HG03460 (cell line): Measurements from ENCODE around the gene MYO1H.
"Not testable (repeated sequence)": the region's sequence is repeated elsewhere in the genome, so short reads cannot be mapped to it uniquely, and the experiment has no call there.

ENCODE experiments used
- ATAC-seq: cut with Tn5 transposase; IDR thresholded peaks from one replicate; pipeline ENCODE4 v1.9.1; 2021; ENCODE audit not compliant: unreplicated experiment

The MYO1H gene, protein sequence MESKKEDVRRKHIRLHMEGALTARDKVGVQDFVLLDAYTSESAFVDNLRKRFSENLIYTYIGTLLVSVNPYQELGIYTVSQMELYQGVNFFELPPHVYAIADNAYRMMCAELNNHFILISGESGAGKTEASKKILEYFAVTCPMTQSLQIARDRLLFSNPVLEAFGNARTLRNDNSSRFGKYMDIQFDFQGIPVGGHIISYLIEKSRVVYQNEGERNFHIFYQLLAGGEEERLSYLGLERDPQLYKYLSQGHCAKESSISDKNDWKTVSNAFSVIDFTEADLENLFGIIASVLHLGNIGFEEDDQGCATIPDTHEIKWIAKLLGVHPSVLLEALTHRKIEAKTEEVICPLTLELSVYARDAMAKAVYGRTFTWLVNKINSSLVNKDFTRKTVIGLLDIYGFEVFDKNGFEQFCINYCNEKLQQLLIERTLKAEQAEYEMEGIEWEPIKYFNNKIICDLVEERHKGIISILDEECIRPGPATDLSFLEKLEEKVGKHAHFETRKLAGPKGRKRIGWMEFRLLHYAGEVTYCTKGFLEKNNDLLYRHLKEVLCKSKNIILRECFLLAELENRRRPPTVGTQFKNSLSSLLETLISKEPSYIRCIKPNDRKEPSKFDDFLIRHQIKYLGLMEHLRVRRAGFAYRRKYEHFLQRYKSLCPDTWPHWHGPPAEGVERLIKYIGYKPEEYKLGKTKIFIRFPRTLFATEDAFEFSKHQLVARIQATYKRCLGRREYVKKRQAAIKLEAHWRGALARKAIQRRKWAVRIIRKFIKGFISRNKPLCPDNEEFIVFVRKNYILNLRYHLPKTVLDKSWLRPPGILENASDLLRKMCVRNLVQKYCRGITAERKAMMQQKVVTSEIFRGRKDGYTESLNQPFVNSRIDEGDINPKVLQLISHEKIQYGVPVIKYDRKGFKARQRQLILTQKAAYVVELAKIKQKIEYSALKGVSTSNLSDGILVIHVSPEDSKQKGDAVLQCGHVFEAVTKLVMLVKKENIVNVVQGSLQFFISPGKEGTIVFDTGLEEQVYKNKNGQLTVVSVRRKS

DNA sequence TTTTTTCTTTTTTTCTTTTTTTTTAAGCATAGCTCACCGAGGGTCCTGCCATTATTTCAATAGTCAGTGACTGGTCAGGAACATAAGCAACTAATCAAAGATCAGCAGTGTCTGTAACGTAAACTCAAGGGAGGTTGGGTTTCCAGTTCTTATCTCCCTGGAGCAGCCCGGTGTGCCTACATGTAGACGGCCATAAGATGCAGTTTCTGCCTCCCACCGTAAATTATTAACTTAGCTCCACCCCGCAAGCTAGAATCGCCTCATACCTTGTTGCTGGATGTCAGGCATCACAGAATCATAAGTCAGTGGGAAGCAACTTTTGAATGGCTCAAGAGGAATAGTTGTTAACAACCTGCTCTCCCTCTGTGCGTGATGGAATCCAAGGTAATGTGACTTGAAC, at the start of gene MYO1H:
TSS of gene MYO1H (plus strand) at position 312 of the 400 bp plus-strand sequence. CDS start at position 373, 61 bp downstream.
- no peak for ATAC-seq

DNA sequence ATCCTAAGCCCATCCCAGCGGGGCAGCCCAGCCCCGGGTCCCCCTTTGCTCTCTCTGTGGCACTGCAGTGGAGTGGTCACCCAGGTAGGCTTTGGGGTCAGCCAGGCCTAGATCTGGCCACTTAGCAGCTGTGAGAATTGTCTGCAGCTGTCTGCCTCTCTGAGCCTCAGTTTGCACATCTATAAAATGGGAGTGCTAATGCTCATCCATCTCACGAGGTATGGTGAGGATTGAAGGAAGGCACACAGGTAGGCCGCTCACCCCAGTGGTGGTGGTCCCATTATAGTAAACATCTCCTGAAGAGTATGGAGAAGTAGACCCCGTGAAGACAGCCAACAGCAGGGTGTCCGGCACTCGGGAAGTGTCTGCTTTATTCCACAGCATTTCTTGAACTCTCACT, 47.9 kb upstream of the MYO1H start:
- ATAC-seq, result no peak

DNA sequence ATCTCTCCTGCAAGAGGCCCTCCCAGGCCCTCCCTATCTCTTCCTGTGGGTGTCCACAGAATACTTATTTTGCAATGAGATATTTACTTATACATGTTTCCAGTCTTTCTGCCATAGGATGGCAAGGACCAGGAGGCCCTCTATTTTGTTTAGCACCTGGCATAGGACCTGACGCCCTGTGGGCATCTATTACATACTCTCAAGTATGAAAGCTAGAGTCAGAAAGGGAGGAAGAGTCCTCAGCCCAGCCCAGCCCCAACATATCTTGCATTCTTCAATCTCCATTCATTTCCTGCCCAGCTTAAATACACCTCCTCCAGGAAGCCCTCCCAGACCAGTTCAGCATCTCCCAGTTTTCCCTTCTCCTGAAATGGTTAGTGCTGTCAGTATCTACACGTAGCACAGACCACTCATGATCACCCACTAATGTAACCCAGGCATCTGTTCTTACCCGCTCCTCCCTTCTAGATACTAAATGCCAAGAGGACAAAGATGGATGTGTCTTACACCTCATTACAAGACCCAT, 46.0 kb upstream of the MYO1H start:
- ATAC-seq, result no peak

DNA sequence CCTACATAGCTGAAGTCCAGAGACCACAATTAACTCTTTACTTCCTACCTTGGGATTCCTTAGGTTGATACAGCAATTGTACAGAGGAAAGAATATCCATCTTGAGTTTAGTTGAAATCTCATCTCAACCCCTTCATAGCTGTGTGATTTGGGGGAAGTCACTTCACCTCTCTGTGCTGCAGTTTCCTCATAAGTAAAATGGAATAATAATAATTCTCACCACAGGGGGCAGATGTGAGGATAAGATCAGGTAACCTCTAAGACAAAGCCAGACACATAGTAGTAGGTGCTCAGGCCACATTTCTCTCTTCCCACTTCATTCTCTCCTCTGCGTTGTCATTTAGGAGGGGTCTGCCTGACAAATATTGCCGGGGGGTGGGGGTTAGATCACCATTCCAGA, 45.3 kb upstream of the MYO1H start:
- no peak for ATAC-seq

DNA sequence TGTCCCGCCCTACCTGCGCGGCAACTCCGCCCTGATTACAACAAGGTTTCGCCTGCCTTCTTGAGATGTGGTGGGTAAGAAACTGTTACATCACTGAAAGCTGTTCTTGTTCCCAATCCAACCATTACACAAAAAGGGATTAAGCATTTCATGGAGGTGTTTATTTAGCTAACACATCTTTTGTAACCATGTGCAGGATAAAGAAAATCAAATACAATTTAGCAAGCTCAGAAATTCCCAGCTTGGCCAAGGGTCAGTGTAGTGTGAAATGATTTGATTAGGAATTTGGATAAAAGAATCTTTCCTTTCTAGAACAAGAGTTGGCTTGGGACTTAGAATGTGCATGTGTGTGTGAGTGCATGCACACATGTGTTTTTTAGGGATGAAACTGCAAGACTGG, 44.9 kb upstream of the MYO1H start:
- no peak for ATAC-seq

DNA sequence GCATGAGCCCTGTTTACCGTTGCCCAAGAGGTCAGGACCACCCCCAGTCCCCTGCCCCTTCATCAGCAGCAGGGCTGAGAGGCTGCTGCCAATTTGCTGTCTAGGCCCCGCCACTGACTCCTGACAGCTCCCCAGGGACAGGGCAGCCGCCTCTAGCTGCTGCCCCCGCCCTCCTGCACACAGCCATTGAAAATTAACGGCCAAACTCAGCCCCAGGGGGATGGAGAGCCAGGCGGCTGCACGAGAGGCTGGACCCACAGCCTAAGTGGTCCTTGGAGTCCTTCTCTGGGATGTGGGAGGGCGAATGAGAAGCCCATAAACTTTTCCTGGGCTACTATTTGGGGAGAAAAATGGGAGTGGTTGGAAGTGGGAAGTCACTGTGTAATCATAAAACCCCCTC, 43.2 kb upstream of the MYO1H start:
- no peak for ATAC-seq

DNA sequence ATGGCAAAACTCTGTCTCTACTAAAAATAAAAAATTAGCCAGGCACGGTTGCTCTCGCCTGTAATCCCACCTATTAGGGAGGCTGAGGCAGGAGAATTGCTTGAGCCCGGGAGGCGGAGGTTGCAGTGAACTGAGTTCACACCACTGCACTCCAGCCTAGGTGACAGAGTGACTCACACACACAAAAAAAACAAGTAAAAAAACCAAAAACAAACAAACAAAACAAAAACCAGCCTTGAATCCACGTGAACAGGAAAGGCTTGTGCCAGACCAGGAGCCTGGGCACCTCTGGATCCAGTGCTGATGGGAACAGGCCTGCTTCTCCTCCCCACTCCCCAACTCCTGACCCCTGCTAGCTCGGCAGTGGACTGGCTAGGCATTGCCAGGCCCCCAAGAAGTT, 42.2 kb upstream of the MYO1H start:
- no peak for ATAC-seq

DNA sequence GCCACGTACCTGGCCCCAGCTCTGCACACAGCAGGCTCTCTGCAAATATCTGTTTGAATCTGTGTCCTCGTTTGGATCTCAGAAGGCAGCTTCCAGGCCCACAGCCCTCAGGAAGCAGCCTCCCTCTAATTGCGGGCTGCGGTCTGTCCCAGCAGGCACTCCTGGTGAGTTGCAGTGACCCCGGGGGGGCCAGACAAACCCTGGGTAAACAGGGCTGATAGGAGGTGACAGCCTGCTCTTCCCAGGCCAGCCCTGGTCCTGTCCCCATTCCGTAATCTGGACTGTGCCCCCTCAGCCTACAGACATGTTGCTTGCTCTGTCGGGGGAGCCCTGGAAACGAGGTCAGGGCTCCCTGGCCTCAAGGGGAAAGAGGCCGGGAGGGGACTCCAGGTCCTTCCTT, 40.6 kb upstream of the MYO1H start:
- no peak for ATAC-seq

DNA sequence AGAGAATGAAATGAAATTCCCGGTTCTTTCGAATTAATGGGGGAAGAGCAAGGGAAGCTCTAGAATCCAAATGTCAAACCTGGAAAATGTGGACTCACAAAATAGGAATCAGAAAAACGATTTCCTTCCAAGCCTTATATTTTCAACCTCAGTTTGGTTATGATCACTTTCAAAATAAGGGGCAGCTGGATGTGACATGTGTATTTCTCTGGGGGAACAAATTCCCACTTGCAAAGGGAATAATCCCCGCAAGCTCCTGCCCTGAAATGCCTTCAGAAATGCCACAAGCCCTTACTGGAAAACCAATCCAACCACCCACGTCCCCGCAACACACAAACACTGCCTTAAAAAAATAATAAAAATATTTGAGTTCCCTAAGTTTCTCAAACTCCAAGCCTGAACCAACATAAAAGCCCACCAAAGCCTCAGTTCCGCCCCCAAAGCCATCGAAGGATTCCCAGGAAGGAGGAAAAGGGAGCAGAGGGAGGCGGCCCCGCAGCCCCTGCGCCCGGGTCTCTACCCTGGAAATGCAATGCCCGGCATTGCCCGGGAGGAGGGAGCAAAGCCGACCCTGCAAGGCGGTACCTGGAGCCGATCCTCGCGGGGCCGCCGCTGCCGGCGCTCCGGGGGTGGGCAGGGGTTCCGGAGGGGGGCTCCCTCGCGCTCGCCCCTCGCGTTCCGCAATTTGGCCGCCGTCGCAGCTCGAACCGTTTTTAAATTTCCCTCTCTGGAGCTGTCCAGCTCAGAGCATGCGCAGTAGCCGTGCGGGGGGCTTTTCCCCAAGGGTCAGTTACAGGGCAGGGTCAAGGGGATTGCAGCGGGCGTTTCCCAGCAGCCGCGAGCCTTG, 38.9 kb upstream of the MYO1H start, which contains the start of gene FOXN4:
TSS of gene FOXN4 (minus strand) at position 751 of the 847 bp plus-strand sequence. CDS start 963 bp downstream, outside the sequence.
- ATAC-seq, result no peak

DNA sequence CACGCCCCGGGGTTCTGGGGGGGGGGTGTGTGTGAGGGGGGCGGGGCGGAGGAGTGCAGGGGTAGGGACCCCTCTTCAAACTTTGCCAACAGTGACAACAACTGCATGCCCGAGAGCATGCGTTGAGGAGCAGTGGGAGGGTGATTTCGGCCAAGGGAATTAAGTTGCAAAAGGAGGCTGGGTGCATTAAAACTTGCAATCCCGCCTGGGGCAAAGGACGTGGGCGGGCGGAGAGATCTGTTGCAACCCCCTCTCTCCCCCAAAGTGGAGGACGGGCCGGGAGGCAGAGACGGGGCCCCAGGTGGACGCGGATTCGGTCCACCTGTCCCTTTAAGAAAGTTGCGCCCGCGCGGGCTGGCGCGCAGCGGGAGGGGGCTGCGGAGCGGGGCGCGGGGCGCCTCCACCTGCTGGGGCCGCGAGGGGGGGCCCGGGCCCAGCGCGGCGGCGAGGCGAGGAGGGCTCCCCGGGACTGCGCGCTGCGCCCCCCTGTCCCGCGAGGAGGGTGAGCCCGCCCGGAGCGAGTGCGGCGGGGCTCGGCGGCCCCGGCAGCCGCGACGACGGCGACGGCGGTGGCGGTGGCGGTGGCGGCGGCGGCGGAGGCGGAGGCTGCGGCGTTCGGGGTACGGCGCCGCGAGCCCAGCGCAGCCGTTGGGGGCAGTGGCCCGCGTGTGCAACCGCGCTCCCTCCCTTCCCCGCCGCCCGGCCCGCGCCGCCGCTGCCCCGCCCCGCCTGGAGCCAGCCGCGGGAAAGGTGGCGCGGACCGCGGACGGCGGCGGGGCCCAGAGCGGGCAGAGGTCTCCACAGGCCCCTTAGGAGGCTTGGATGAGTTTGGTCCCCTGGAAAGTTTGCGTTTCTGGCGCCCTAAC, 38.1 kb upstream of the MYO1H start:
- no peak for ATAC-seq

DNA sequence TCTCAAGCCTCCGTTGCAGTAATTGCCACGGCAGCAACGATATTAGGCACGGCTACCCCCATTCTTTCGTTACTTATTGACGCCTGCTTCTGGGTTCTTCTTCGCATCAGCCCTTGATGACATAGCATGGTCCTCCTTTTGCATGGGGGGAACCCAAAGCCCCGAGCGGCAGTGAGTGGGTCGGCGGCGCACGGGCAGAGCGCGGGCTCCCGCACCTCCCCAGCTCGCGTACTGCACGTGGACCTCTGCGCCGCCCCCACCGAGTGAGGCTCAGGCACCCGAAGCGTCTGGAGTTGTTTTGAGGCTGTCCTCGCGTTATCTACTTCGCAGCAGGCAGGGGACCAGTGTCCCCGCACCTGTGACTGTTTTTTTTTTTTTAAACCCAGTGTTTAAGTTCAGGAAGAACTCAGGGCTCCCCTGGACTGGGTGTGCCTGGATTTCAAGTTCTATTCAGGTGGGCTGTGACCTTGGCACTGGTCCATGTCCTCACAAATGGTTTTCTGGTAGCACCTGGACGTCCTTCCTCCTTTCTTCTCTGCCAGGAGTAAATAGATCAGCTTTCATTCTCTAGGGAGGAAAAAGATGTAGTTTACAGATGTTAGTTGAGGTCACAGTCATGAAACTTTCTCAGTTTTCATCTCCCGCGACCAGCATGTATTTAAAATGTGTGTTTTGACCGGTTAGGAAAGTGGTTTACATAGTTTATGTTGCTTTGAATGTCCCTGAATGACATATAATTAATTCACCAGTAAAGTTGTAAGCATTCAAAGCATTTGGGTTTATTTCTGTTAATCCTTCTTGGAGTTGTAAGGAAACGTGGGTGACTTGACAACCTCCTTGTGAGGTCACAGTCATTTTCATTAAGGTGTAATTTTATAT, 37.2 kb upstream of the MYO1H start:
- no peak for ATAC-seq

DNA sequence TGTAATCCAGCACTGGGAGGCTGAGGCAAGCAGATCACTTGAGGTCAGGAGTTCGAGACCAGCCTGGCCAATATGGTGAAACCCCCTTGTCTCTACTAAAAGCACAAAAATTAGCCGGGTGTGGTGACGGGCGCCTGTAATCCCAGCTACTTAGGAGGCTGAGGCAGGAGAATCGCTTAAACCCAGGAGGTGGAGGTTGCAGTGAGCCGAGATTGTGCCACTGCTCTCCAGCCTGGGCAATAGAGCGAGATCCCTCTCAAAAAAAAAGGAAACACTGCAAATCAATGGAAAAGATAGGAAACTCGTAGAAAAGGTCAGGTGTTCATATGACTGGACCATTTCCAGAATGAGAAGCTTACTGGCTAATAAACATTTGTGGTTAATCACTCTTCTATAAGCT, 26.4 kb upstream of the MYO1H start:
- ATAC-seq, result not testable (repeated sequence)

DNA sequence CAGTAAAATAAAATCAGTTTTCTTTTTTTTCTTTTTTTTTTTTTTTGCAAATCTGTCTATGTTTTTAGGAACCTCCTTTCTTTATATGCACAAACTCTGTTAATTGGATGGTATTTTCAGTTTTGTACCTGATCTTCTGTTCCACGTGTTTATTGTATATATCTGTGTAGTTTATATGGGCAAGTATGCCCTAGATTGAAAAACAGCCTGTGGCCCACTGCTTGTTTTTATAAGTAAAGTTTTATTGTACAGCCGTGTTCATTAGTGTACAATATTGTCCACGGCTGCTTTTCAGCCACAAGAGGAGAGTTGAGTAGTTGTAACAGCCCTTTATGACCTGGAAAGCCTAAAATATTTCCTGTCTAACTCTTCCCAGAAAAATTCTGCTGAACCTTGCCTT, 18.7 kb upstream of the MYO1H start:
- no peak for ATAC-seq

DNA sequence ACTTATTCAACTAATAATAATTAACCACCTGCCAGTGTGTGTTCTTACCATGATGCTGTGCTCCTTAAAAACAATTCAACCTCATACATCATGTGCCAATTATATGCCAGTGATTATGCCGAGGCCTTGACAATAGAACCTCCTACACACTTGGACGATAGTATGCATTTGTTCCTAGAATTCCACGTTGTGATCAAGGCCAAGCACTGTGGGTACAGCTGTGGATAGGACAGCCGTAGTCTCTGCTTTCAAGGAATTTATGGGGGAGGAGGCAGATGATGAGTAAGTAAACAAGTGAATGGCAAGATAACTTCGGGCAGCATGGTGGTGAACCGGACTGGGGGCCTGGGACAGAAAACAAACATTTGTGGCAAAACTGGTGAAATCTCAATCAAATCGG, 18.0 kb upstream of the MYO1H start:
- no peak for ATAC-seq

DNA sequence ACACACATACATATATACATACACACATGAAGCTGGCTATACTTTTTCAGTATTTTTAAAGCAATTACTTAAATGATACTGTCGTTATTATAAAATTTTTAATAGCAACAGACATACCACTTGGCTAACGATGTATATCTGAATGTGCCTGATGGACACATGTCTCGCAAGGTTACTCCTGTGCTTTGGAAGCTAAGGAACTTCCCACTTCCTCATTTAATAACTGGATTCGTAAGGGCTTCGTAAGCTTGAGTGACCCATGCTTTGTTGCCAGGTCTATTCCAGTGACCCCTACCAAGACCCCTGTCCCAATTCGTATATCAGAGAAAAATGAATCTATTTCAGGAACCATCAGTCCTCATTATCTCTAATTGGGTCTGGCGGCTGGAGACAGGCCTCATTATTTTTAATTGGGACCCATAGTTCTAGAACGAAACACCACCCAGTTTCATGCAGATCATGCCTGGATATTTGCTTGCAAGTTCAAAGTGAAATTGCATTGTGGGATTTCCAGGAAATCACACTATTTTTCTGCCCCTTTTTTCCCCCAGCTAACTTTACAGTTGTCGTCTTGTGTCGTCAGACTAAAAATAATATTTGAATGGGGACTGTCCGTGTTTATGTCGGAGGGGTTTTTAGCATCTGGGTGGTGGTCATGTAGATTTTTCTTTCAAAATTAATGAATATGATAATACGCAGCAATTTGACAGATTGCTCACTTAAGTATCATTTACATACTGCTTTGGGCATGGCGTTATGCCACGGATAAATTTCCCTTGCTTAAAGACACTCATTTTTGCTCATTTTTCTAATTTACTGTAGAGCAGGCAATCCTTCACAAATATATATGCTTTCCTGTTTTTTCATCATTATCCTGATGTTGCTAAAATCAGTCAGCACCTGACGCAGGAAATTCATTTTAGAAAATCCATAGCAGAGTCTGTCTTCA, 17.1 kb upstream of the MYO1H start:
- no peak for ATAC-seq

DNA sequence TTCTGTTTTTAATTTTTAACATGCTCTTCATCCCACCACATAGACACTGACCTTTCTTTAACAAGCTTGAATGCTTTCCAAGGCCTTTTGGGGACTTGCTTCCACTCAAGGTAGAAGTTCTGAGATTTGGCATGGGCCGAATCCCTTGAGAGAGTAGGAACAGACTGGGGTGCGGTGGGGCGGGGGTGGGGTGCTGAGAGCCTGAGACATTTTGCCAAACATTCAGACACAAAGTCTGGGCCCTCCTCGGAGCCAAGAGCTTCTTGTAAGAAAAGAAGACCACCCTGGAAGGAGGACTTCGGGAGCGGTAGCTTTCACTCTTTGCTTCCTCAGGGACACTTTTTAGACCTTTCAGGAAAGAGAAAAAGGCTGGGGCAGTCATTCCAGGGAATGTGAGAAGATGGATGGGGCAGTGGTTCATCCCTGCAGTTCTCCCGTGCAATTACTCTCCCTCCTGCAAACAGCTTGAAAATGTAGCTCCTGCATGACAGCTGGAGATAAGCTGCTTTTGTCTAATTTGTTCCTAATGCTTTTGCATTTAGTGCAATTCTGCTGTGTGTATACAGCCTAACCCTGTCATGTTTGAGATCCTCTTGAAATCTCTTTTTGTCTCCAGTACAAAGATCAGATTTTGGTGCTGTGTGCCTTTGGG, 16.3 kb upstream of the MYO1H start:
- no peak for ATAC-seq

DNA sequence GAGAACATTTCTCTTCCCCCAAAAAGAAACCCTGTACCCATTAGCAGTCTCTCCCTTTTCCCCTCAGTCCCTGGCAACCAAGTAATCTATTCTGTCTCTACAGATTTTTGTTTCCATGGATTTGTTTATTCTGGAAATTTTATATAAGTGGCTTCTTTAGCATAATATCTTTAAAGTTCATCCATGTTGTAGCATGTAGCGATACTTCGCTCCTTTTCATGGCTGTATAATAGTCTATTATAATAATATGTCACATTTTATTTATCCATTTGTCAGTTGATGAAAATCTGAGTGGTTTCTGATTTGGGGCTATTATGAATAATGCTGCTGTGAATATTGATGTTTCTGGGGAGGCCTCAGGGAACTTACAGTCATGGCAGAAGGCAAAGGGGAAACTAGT, 12.8 kb upstream of the MYO1H start:
- ATAC-seq, result no peak
